Breast epithelium (tissue), 3 donors: Measurements from ENCODE around the gene CLEC18A.

Source experiments
- CTCF ChIP-seq, 3 donors: fragments of 450-650 bp; IDR thresholded peaks; one replicate each; pipeline ENCODE4 v1.5.1; 2016 to 2017; ENCODE audit warnings: antibody characterized with exemption in 3 of 3, mild to moderate bottlenecking in 3 of 3, moderate library complexity in 3 of 3
- POLR2A ChIP-seq: fragments of 450-650 bp; IDR thresholded peaks from one replicate; pipeline ENCODE4 v1.6.1; 2016; ENCODE audit warnings: antibody characterized with exemption, mild to moderate bottlenecking, moderate library complexity

GRCh38 chr16:69941251-69942098 lies 9.7 kb upstream of the CLEC18A start:
- TF ChIP-seq POLR2A (no peak), CTCF (IDR thresholded peaks at IDR 0.05) (no peak)
